NCI-H1694 (cell line): ENCODE measurements around the gene PNPLA7.
"Not testable (repeated sequence)": the region's sequence is repeated elsewhere in the genome, so short reads cannot be mapped to it uniquely, and the experiment has no call there.

Experiments
- DNase-seq: peaks from one replicate; lab custom pipeline; 2025; lab: John Stamatoyannopoulos, UW

PNPLA7 gene

DNA sequence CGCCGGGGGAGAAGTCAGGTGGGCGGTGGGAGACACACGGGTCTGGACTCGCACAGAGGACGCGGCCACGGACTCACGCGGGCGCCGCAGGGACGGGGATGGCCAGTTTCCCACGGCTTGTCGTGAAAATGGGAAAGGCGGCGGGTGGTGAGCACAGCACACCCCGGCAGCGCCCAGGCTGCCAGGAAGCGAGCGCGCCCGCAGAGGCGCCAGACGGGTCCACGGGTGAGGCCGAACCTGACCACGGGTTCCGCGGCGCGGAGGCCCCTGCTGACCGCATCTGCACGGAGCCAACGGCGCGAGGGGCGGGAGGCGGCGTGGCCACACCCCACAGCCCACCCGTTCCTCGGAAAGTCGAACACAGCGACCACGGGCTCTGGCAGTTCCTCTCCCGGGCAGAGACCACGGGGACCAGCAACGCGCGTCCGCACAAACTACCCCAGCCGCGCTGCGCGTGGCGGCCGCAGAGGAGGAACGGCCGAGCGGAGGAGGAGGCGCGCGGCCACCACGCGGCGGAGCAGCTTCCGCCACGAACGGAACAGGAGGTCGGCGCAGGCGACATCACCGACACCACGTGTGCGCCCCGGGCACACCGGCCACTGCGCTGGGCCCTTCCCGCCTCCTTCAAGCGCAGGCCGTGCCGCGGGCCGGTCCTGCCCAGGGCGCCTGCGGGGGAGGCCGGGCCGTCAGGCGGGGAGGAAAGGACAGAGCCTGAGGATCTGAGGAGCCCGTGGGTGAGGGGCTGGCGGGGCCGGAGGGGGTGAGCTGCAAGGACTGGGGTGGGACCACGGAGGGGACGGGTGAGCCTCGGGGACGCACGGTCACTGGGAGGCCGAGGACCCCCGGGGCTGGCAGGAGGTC is 132.8 kb downstream of the PNPLA7 start:
- no peak for DNase-seq

DNA sequence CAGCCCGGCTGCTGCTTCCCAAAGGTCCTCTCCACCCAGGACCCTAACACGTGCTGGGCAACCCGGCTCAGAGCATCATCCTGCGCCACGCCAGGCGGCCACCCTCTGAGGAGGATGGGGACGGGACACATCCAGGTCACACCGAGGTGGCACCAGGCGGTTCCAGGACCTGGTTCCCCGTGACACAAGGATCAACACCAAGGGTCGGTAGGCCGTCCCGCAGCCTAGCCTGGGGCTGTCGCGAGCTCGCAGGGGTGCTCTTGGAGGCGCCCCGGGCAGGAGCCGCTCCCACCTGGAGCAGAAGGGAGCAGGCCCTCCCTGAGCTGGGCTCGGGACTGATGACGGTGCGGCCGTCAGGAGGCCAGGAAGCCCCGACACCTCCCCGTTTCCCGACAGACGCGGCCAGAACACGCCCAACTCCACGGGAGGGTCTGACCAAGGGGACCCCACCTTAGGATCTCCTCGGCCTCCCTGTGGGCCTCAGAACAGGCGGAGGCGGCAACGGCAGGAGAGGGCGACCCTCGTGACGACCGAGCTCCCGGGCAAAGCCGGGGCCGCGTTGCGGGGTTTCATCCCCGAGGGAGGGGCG is 133.5 kb downstream of the PNPLA7 start:
- no peak for DNase-seq

DNA sequence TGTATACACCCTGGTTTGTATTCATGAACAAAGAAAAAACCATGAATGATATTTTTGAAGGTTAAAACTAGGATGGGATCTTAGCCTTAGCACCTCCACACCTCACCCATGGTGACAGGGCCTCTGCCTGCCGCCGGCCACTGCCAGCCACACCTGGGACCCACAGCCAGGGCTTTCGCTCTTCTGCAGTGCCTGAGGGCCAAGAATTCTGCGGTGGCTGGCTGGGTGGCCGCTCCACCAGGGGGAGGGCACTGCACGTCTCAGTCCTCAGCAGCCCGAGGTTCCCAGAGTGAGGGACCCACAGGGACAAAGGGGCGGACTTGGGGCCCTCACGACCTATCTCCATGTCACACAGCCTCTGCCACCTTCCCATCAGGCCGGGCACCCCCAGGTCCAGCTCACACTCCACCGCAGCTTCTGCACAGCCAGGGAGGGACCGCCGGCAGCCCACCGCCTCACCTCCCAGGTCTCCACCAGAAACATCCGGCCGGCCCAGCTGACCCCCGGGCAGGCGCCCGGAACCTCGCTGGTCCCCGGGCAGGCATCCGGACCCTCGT is 134.1 kb downstream of the PNPLA7 start:
- no peak for DNase-seq

DNA sequence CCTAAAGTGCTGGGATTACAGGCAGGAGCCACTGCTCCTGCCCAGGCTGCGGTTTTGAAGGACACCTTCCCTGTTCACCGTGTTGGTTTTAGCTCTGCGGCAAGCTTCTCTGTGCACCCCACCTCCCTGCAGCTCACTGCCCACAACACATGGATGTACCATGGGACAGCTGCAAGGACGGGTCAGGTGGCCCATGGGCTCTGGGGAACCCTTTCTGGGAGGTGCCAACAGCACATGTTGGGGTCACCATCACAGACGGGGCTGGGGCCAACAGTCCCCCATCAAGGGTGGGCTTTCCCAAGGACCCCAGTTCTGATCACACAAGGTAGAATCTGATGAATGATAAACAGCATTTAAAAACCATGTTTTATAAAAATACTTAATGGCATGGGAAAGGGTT is 134.8 kb downstream of the PNPLA7 start:
- DNase-seq = no peak

DNA sequence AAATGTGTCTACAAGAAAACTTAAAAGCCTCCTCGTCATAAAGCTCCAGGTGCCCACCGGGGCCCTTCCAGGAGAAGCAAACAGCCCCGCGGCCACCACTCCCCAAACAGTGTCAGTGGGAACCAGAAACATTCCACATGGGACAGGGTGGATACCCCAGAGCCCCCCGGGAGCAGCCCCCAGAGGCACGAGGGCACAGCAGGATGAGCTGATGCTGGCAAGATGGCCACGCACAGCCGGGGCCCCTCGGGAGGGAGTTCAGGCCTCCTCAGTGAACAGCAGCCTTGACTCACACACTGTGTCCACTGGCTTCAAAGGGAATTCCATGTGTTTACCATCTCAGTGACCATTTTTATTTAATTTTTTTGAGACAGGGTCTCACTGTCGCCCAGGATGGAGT is 137.8 kb downstream of the PNPLA7 start:
- DNase-seq = no peak

DNA sequence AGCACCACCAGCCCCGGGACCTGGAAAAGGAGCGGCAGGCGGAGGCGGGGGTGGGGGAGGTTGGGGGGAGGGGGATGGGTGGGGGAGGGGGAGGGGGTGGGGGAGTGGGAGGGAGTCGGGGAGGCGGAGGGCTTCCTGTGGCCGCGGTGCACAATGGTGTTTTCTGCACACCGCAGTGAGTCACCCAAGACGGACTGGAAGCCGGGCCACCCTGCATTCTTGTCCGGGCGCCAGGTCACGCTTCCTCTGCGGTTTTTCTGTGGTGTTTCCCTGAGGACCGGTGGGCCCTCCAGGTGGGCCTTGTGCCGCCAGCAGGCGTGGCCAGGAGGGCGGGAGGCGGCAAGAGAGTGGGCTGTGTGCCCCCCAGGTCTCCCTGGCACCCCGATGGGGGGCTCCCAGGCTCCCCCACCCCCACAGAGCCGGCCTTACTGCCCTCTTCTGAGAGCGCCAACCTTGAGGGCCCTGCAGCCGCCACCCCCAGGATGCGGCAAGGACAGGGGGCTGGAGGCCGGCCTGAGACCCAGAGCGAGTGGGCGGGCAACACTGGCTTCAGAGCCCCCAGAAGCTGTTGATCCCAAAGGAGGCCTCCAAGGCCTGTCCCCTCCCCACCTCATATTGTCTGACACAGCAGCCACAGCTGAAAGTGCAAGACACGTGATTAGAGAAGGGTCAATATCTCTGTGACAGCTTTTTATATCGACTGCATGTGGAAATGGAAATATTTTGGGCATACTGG is 138.4 kb downstream of the PNPLA7 start:
- DNase-seq = no peak

DNA sequence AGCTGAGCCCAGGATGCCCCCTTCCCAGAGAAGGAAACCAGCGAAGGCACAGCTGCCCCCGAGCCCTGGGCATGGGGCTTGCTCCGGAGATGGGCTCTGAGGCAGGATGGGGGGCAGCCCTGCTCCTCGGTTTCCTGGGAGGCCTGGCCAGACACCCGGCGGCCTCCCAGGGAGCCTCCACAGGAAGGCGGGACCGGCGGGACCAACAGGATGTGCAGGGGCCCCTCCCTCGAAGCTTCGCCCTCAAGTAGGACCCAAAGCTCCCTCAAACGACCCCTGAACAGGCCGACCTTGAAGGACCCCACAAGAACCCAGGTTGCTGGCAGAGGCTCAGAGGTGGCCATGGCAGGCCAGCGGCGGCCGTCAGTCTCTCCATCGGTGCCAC is 138.9 kb downstream of the PNPLA7 start:
- no peak for DNase-seq

DNA sequence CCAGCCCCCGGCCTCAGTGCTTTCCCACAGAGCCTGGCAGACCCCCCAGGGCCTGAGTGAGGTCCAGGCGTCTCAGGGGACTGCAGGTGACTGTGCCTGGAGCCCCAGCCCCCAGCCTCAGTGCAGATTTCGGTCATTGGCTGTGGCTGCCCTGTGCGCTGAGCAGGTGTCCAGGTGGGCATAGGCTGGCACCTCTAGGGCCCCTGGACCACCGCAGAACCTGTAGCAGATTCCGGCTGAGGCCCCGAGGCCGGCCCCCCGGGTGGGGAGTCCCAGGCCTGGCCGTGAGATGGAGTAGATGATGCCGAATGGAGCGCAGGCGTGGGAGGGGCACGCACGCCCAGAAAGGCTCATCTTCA is 139.3 kb downstream of the PNPLA7 start:
- DNase-seq = no peak

DNA sequence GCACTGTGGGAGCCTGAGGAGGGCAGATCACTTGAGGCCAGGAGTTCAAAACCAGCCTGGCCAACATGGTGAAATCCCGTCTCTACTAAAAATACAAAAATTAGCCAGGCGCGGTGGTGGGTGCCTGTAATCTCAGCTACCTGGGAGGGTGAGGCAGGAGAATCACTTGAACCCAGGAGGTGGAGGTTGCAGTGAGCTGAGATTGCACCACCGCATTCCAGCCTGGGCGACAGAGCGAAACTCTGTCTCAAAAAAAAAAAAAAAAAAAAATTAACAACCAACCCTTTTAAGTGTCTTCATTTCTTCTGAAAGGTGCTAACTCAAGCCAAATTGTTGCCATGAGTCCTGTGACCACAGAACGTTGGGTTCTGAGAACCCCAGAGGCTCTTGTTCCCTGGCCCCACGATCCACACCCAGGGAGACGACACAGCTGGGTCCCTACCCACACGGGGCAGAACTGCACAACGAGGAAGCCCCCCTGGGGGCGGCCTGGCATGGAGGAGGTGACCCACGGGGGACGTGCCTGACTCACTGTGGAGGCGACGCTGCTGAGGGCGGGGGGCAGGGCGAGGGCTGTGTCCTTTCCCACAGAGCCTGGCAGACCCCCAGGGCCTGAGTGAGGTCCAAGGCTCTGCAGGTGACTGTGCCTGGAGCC is 139.8 kb downstream of the PNPLA7 start:
- not testable (repeated sequence) for DNase-seq
